ENCODE measurements around the gene CAPN10. TPM values are rescaled to one million over a fixed set of nuclear protein-coding genes. Genes with fewer than 3 reads are reported as not detected.

CAPN10 gene
- total RNA-seq, 1 experiment from 2014 or later, result 47.4 TPM

- Mint-ChIP-seq H3K27me3 (ENCODE audit: low read depth) (no peaks in the 10 kb centered on the region; the same call in 1 of the 2 replicates), H3K4me3 (peak overlapping the region; percentile 95 to 97), H3K36me3 (ENCODE audit: insufficient read depth in 1 of 3, low read depth in 3 of 3) (peaks cover 12 to 30% (median 13%) of the 10 kb centered on the region in 3 experiments), H3K4me1 (peaks cover 23 to 27% of the 10 kb centered on the region in 2 experiments), H3K27ac (0 out of 7 replicates have a peak overlapping the region, but pooled peaks of 1 of the 3 experiments have one; percentile 6), H3K9me3 (peaks cover 0 to 2% of the 10 kb centered on the region in 2 experiments; a peak in 1 of 5 replicates)
- no peaks in the 10 kb centered on the region for H3K27me3 ChIP-seq (ENCODE audit: insufficient read depth, low read length)
- no peak for TF ChIP-seq CTCF (conservative IDR thresholded peaks at IDR 0.05)
- H2BK12ac ChIP-seq (ENCODE audit: insufficient read length, low read depth, low read length), result no peak overlapping the region
- H2BK5ac ChIP-seq (ENCODE audit: insufficient read length, low read length), result no peak overlapping the region
- no peaks in the 10 kb centered on the region for H3K9me3 ChIP-seq (ENCODE audit: control insufficient read depth, low read depth, low read length)
- H4K5ac ChIP-seq (ENCODE audit: insufficient read length, low read depth, low read length), result no peak overlapping the region
- H3K14ac ChIP-seq (ENCODE audit: insufficient read depth, low read length), result no peak overlapping the region
- peaks cover 12% of the 10 kb centered on the region for H3K4me1 ChIP-seq (ENCODE audit: insufficient read depth, low read length)
- H3K9ac ChIP-seq (ENCODE audit: extremely low read depth, insufficient read length, low read length), result no peak overlapping the region
- H4K91ac ChIP-seq (ENCODE audit: insufficient read length, low read depth, low read length), result no peak overlapping the region
- no peak overlapping the region for H2AK5ac ChIP-seq (ENCODE audit: insufficient read length, low read length)
- H4K8ac ChIP-seq (replicated peaks; ENCODE audit: insufficient read length, low read depth, low read length), result no peak overlapping the region
- no peaks in the 10 kb centered on the region for H4K20me1 ChIP-seq (ENCODE audit: control insufficient read depth, insufficient read depth, insufficient read length)
- H3K23ac ChIP-seq (ENCODE audit: insufficient read length, low read depth, low read length), result no peak overlapping the region
- H3T11ph ChIP-seq (ENCODE audit: low read length), result no peak overlapping the region
- no peak overlapping the region for H2BK20ac ChIP-seq (ENCODE audit: low read depth, low read length, poor library complexity, severe bottlenecking)
- peak overlapping the region; percentile 91 for H3K4me2 ChIP-seq (ENCODE audit: insufficient read depth, insufficient read length, low read length)
- no peak overlapping the region for H2BK15ac ChIP-seq (ENCODE audit: low read depth, low read length)
- peaks cover 5% of the 10 kb centered on the region for H3K79me1 ChIP-seq (ENCODE audit: insufficient read depth, low read depth, low read length, poor library complexity, severe bottlenecking)
- H2BK120ac ChIP-seq (ENCODE audit: low read depth, low read length, poor library complexity, severe bottlenecking), result no peak overlapping the region
- H3K18ac ChIP-seq (ENCODE audit: insufficient read length, low read depth, low read length), result no peak overlapping the region
- H3K4ac ChIP-seq (ENCODE audit: low read depth, low read length), result no peak overlapping the region
- peaks cover 13% of the 10 kb centered on the region for H3K79me2 ChIP-seq (ENCODE audit: insufficient read depth, low read length)
- no CpG with 5 or more reads among the region's 10 CpGs for WGBS (ENCODE audit: extremely low coverage, insufficient read length, low lambda C conversion rate)
- no peak for DNase-seq
- H3K27ac ChIP-seq (ENCODE audit: insufficient read length, low read depth, low read length), result no peak overlapping the region
- no peak overlapping the region for H2AFZ ChIP-seq (ENCODE audit: low read length)
- no peak overlapping the region for H3K56ac ChIP-seq (ENCODE audit: insufficient read length, low read depth, low read length)
- H3K23me2 ChIP-seq (ENCODE audit: insufficient read length, low read depth, low read length, poor library complexity, severe bottlenecking), result peaks cover 14% of the 10 kb centered on the region
These were observed 1.6 kb downstream of the CAPN10 start for GRCh38 chr2:240588006-240588655.
